Uterus (tissue), 2 donors: ENCODE data around the gene CYYR1.

ENCODE experiments used
- POLR2A ChIP-seq, 2 donors: fragments of 450-650 bp; IDR thresholded peaks; one replicate each; pipeline ENCODE4 v1.6.1; 2016; ENCODE audit warnings: antibody characterized with exemption in 2 of 2, mild to moderate bottlenecking in 1 of 2, moderate library complexity in 1 of 2
- TF ChIP-seq, protein P1 (sequence below), 4 experiments: fragments of 200-600 bp in 2 of 4; fragments of 450-650 bp in 2 of 4; sonication (generic) in 2 of 4; IDR thresholded peaks; one replicate each; pipeline ENCODE4 v1.5.1; 2016 to 2019; ENCODE audit warnings: antibody characterized with exemption in 4 of 4, mild to moderate bottlenecking in 2 of 4, moderate library complexity in 1 of 4

DNA sequence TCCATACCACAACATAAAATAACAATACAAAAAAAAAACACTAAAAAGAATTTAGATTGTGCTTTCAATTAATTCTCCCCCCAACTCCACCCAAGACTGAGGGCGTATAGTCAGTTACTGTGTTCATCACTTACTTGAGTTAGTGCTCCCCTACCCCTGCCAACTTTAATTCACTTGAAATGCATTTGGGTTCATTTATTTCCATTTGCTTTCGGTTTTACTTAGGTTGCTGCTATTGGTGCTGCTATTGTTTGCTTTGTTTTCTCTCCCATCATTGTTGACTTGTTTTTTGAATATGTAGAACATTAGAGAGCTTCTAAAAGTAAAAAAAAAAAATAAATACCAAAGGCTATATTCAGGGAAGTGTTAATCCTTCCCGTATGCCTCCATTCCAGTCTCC, 10.7 kb upstream of the CYYR1 start:
- TF ChIP-seq, protein P1, sequence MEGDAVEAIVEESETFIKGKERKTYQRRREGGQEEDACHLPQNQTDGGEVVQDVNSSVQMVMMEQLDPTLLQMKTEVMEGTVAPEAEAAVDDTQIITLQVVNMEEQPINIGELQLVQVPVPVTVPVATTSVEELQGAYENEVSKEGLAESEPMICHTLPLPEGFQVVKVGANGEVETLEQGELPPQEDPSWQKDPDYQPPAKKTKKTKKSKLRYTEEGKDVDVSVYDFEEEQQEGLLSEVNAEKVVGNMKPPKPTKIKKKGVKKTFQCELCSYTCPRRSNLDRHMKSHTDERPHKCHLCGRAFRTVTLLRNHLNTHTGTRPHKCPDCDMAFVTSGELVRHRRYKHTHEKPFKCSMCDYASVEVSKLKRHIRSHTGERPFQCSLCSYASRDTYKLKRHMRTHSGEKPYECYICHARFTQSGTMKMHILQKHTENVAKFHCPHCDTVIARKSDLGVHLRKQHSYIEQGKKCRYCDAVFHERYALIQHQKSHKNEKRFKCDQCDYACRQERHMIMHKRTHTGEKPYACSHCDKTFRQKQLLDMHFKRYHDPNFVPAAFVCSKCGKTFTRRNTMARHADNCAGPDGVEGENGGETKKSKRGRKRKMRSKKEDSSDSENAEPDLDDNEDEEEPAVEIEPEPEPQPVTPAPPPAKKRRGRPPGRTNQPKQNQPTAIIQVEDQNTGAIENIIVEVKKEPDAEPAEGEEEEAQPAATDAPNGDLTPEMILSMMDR (IDR thresholded peaks at IDR 0.05) = no peak
- no peak for TF ChIP-seq POLR2A (IDR thresholded peaks at IDR 0.05)
